Measurements from ENCODE around the gene PUS1. TPM values are rescaled to one million over a fixed set of nuclear protein-coding genes. Genes with fewer than 3 reads are reported as not detected.
A peak's percentile ranks its signal among the peaks of the same experiment; 100 is the strongest.

Gene PUS1
- total RNA-seq, 1 donor from 2014 or later = 7.7 TPM

GRCh38 chr12:131917139-131917710 lies 11.9 kb upstream of the PUS1 start:
- Histone ChIP-seq H3K27me3 (ENCODE audit: low read depth) (no peaks in the 10 kb centered on the region), H3K36me3 (peaks cover 80% of the 10 kb centered on the region), H3K4me3 (no peak overlapping the region), H3K27ac (replicated peaks) (no peak overlapping the region), H3K9me3 (replicated peaks) (no peaks in the 10 kb centered on the region), H3K4me1 (peaks cover 44% of the 10 kb centered on the region)
- no peak for TF ChIP-seq CTCF (IDR thresholded peaks at IDR 0.05; ENCODE audit: borderline replicate concordance)
- intact Hi-C loops (cut with micrococcal nuclease) = no loop called here
- no peak for DNase-seq

- no peaks in the 10 kb centered on the region for H3K9me3 ChIP-seq (replicated peaks)
- H3K4me3 ChIP-seq = no peak overlapping the region
- no peak overlapping the region for H3K27ac ChIP-seq (replicated peaks)
- intact Hi-C loops (cut with micrococcal nuclease) = no loop called here
- no peak for DNase-seq
- peaks cover 43% of the 10 kb centered on the region for H3K4me1 ChIP-seq
- peaks cover 83% of the 10 kb centered on the region for H3K36me3 ChIP-seq
- no peak for TF ChIP-seq CTCF (IDR thresholded peaks at IDR 0.05; ENCODE audit: borderline replicate concordance)
- no peaks in the 10 kb centered on the region for H3K27me3 ChIP-seq (ENCODE audit: low read depth)
These were observed 11.3 kb upstream of the PUS1 start for GRCh38 chr12:131917711-131918306.

GRCh38 chr12:131918311-131919050 lies 10.6 kb upstream of the PUS1 start:
- peaks cover 82% of the 10 kb centered on the region for H3K36me3 ChIP-seq
- no peak for TF ChIP-seq CTCF (IDR thresholded peaks at IDR 0.05; ENCODE audit: borderline replicate concordance)
- DNase-seq = no peak
- no peaks in the 10 kb centered on the region for H3K9me3 ChIP-seq (replicated peaks)
- no peak overlapping the region for H3K4me3 ChIP-seq
- no peak overlapping the region for H3K27ac ChIP-seq (replicated peaks)
- intact Hi-C loops (cut with micrococcal nuclease) = no loop called here
- H3K27me3 ChIP-seq (ENCODE audit: low read depth) = no peaks in the 10 kb centered on the region
- peaks cover 42% of the 10 kb centered on the region for H3K4me1 ChIP-seq

GRCh38 chr12:131919051-131919347 lies 10.1 kb upstream of the PUS1 start:
- no peak for TF ChIP-seq CTCF (IDR thresholded peaks at IDR 0.05; ENCODE audit: borderline replicate concordance)
- intact Hi-C loops (cut with micrococcal nuclease) = no loop called here
- peaks cover 42% of the 10 kb centered on the region for H3K4me1 ChIP-seq
- H3K36me3 ChIP-seq = peaks cover 77% of the 10 kb centered on the region
- no peak overlapping the region for H3K27ac ChIP-seq (replicated peaks)
- H3K27me3 ChIP-seq (ENCODE audit: low read depth) = no peaks in the 10 kb centered on the region
- no peak for DNase-seq
- no peaks in the 10 kb centered on the region for H3K9me3 ChIP-seq (replicated peaks)
- no peak overlapping the region for H3K4me3 ChIP-seq

GRCh38 chr12:131919366-131920156 lies 9.5 kb upstream of the PUS1 start:
- Histone ChIP-seq H3K27me3 (ENCODE audit: low read depth) (no peaks in the 10 kb centered on the region), H3K4me3 (no peak overlapping the region), H3K27ac (replicated peaks) (peak overlapping the region; percentile 87), H3K4me1 (peaks cover 48% of the 10 kb centered on the region), H3K36me3 (peaks cover 71% of the 10 kb centered on the region), H3K9me3 (replicated peaks) (no peaks in the 10 kb centered on the region)
- intact Hi-C loops (cut with micrococcal nuclease) = no loop called here
- no peak for TF ChIP-seq CTCF (IDR thresholded peaks at IDR 0.05; ENCODE audit: borderline replicate concordance)
- no peak for DNase-seq

Measured in left ventricle myocardium inferior (tissue), 1 donor.